SK-N-SH (cell line): Measurements from ENCODE around the gene SNX32. TPM values are rescaled to one million over a fixed set of nuclear protein-coding genes. Genes with fewer than 3 reads are reported as not detected.

Experiments used
- CTCF ChIA-PET: fragments of 300-600, 350-600 bp; formaldehyde crosslinking; extraction: SDS; loops from one replicate; lab custom pipeline; 2021; lab: Yijun Ruan, JAX
- POLR2A ChIA-PET: fragments of 350-600 bp; sonication (Branson Sonifier 250); formaldehyde crosslinking; extraction: SDS; loops from one replicate; lab custom pipeline; 2020; ENCODE audit warnings: antibody characterized with exemption, inconsistent platforms; lab: Yijun Ruan, JAX
- DNase-seq: peaks from one replicate; pipeline ENCODE4 v3.0.0; 2012
- H2AFZ ChIP-seq: fragments of 200-600 bp; sonication (generic); 2 replicates; pipeline ENCODE4 v1.8.1; 2016; ENCODE audit warnings: antibody characterized with exemption, mild to moderate bottlenecking, low read depth
- H3F3A ChIP-seq: fragments of 200-600 bp; sonication (generic); replicated peaks from 2 replicates; pipeline ENCODE3; 2016; ENCODE audit warnings: antibody characterized with exemption, mild to moderate bottlenecking; ENCODE audit not compliant: insufficient read depth
- H3K27ac ChIP-seq, 2 experiments: fragments of 200-500 bp in 1 of 2; fragments of 200-600 bp in 1 of 2; sonication (Bioruptor generic) in 1 of 2; sonication (generic), shearing (Covaris generic) in 1 of 2; 2 replicates each; pipeline versions ENCODE4 v1.5.1 to v1.6.1; 2014 to 2016; ENCODE audit warnings: low read depth in 2 of 2, inconsistent platforms in 1 of 2, low read length in 1 of 2, mild to moderate bottlenecking in 1 of 2, mixed read lengths in 1 of 2
- H3K27me3 ChIP-seq: fragments of 200-600 bp; sonication (generic), shearing (Covaris generic); 2 replicates; pipeline ENCODE4 v1.6.1; 2016; ENCODE audit warnings: mixed run types; ENCODE audit not compliant: insufficient read depth
- H3K36me3 ChIP-seq, 2 experiments: fragments of 200-500 bp in 1 of 2; fragments of 200-600 bp in 1 of 2; sonication (Bioruptor generic) in 1 of 2; sonication (generic) in 1 of 2; replicated peaks in 1 of 2; 2 replicates each; pipeline versions ENCODE3 to v1.5.1; 2014 to 2016; ENCODE audit warnings: low read length in 1 of 2, mild to moderate bottlenecking in 1 of 2; ENCODE audit not compliant: insufficient read depth in 2 of 2, control insufficient read depth in 1 of 2
- H3K4me1 ChIP-seq, 2 experiments: fragments of 200-500 bp in 1 of 2; fragments of 200-600 bp in 1 of 2; sonication (Bioruptor generic) in 1 of 2; sonication (generic), shearing (Covaris generic) in 1 of 2; 2 replicates each; pipeline versions ENCODE4 v1.5.1 to v1.6.1; 2014 to 2016; ENCODE audit warnings: low read depth in 1 of 2, low read length in 1 of 2, mixed run types in 1 of 2; ENCODE audit not compliant: insufficient read depth in 2 of 2, control insufficient read depth in 1 of 2
- H3K4me2 ChIP-seq: fragments of 200-600 bp; sonication (generic), shearing (Covaris generic); 2 replicates; pipeline ENCODE4 v1.6.1; 2017; ENCODE audit warnings: mixed run types
- H3K4me3 ChIP-seq, 2 experiments: fragments of 200-500 bp in 1 of 2; fragments of 200-600 bp in 1 of 2; sonication (Bioruptor generic) in 1 of 2; sonication (generic), shearing (Covaris generic) in 1 of 2; 2 replicates each; pipeline versions ENCODE4 v1.5.1 to v1.8.1; 2014 to 2016; ENCODE audit warnings: low read depth in 2 of 2, inconsistent platforms in 1 of 2, low read length in 1 of 2, mild to moderate bottlenecking in 1 of 2, mixed read lengths in 1 of 2, moderate library complexity in 1 of 2
- H3K79me2 ChIP-seq: fragments of 200-600 bp; sonication (generic); 2 replicates; pipeline ENCODE4 v1.8.1; 2017; ENCODE audit warnings: mild to moderate bottlenecking; ENCODE audit not compliant: insufficient read depth
- H3K9ac ChIP-seq: fragments of 200-600 bp; sonication (generic); 2 replicates; pipeline ENCODE4 v1.6.1; 2017; ENCODE audit warnings: mixed run types
- H3K9me2 ChIP-seq: fragments of 200-600 bp; sonication (generic); 2 replicates; pipeline ENCODE4 v1.6.1; 2017; ENCODE audit warnings: mixed run types
- H3K9me3 ChIP-seq: fragments of 200-600 bp; sonication (generic); 2 replicates; pipeline ENCODE4 v1.6.1; 2017; ENCODE audit warnings: mixed run types, mild to moderate bottlenecking, moderate library complexity
- H4K20me1 ChIP-seq: fragments of 200-600 bp; sonication (generic); 2 replicates; pipeline ENCODE4 v1.6.1; 2017; ENCODE audit warnings: mild to moderate bottlenecking, mixed run types; ENCODE audit not compliant: insufficient read depth
- CHD2 ChIP-seq: fragments of 150-350 bp; IDR thresholded peaks from 2 replicates; pipeline ENCODE4 v1.6.1; 2018; ENCODE audit warnings: low read length; ENCODE audit not compliant: partially characterized antibody
- EZH2phosphoT487 ChIP-seq: fragments of 200-600 bp; sonication (generic); IDR thresholded peaks from 2 replicates; pipeline ENCODE4 v1.6.1; 2017; ENCODE audit warnings: low read depth, mixed run types, mild to moderate bottlenecking, antibody characterized with exemption, moderate library complexity, borderline replicate concordance
- FOSL2 ChIP-seq: IDR thresholded peaks from 2 replicates; pipeline ENCODE4 v1.4.0; 2012; ENCODE audit warnings: low read depth, mild to moderate bottlenecking, moderate library complexity, borderline replicate concordance
- FOXJ3 ChIP-seq: sonication (generic); formaldehyde crosslinking; IDR thresholded peaks from 2 replicates; pipeline ENCODE4 v1.5.1; 2020; ENCODE audit warnings: mild to moderate bottlenecking, missing genetic modification reagents
- FOXM1 ChIP-seq: IDR thresholded peaks from 2 replicates; pipeline ENCODE4 v1.4.0; 2012; ENCODE audit warnings: low read depth, mild to moderate bottlenecking
- GABPA ChIP-seq: IDR thresholded peaks from 2 replicates; pipeline ENCODE4 v1.4.0; 2012; ENCODE audit warnings: low read depth, mild to moderate bottlenecking
- IRF3 ChIP-seq: fragments of 150-350 bp; IDR thresholded peaks from 2 replicates; pipeline ENCODE4 v1.6.1; 2016; ENCODE audit warnings: mild to moderate bottlenecking, low read depth, low read length
- NRF1 ChIP-seq: IDR thresholded peaks from 2 replicates; pipeline ENCODE4 v1.6.1; 2012; ENCODE audit warnings: low read depth, mild to moderate bottlenecking, low read length
- RAD21 ChIP-seq: IDR thresholded peaks from 2 replicates; pipeline ENCODE4 v1.6.1; 2012; ENCODE audit warnings: mild to moderate bottlenecking, low read length
- RXRA ChIP-seq: IDR thresholded peaks from 2 replicates; pipeline ENCODE4 v1.4.0; 2012; ENCODE audit warnings: low read depth, mild to moderate bottlenecking, borderline replicate concordance
- SIN3A ChIP-seq: IDR thresholded peaks from 2 replicates; pipeline ENCODE4 v1.6.1; 2012; ENCODE audit warnings: low read depth, mild to moderate bottlenecking, low read length, moderate library complexity, borderline replicate concordance
- TAF1 ChIP-seq: IDR thresholded peaks from 2 replicates; pipeline ENCODE4 v1.6.1; 2012; ENCODE audit warnings: low read depth, mild to moderate bottlenecking, low read length, moderate library complexity, borderline replicate concordance
- TCF12 ChIP-seq: IDR thresholded peaks from 2 replicates; pipeline ENCODE4 v1.4.0; 2012
- USF1 ChIP-seq: IDR thresholded peaks from 2 replicates; pipeline ENCODE4 v1.4.0; 2012; ENCODE audit warnings: low read depth, borderline replicate concordance
- WGBS: methylation state at CpG from one replicate; pipeline ENCODE4 v1.1.6; 2017; ENCODE audit warnings: low lambda C conversion rate; 5-methylcytosine and 5-hydroxymethylcytosine counted together
- polyA plus RNA-seq, 3 experiments: library from polyadenylated mRNA; depleted of rRNA; stranded (reverse); fragments of >200 nt; gene quantifications; 2 replicates each; pipeline ENCODE4 v1.2.3, GENCODE V29; 2012
- TF ChIP-seq, protein P1 (sequence below): IDR thresholded peaks from 2 replicates; pipeline ENCODE4 v1.6.1; 2012; ENCODE audit warnings: mild to moderate bottlenecking, low read depth, low read length, moderate library complexity
- TF ChIP-seq, protein P2 (sequence below): IDR thresholded peaks from 2 replicates; pipeline ENCODE4 v1.4.0; 2012; ENCODE audit warnings: low read depth, borderline replicate concordance
- TF ChIP-seq, protein P3 (sequence below): IDR thresholded peaks from 2 replicates; pipeline ENCODE4 v1.4.0; 2012; ENCODE audit warnings: low read depth
- TF ChIP-seq, protein P4 (sequence below): IDR thresholded peaks from 2 replicates; pipeline ENCODE4; 2012

Gene SNX32
- polyA plus RNA-seq, 1 of the 3 experiments (the other 2 are of a cell fraction) = 1.0 TPM

- Histone ChIP-seq H3K27ac (no peak overlapping the region), H2AFZ (no peak overlapping the region), H4K20me1 (no peaks in the 10 kb centered on the region), H3K9me3 (no peaks in the 10 kb centered on the region), H3K4me1 (peaks cover 0 to 3% of the 10 kb centered on the region in 2 experiments; a peak in 1 of 4 replicates), H3K27me3 (no peaks in the 10 kb centered on the region), H3K9me2 (no peaks in the 10 kb centered on the region), H3K4me2 (no peak overlapping the region), H3K9ac (no peak overlapping the region), H3K4me3 (no peak overlapping the region), H3K79me2 (no peaks in the 10 kb centered on the region), H3F3A (no peaks in the 10 kb centered on the region), H3K36me3 (no peaks in the 10 kb centered on the region)
- CTCF ChIA-PET = interaction anchor here (0.6 to 13.8 kb wide), 5 partner anchors 25 to 285 kb away, joined by 3 to 111 read pairs (median 35); partner anchors contain the start of genes KAT5 and OVOL1
- POLR2A ChIA-PET = interaction anchor here (0.7 kb wide), 1 partner anchor 98 kb away, joined by 3 read pairs; no protein-coding TSS in a partner anchor
- no peak for DNase-seq
- TF ChIP-seq RAD21 (no peak), USF1 (no peak), EZH2phosphoT487 (no peak), TCF12 (no peak), FOSL2 (no peak), SIN3A (no peak), RXRA (no peak), FOXJ3 (CRISPR knock-in tag) (no peak), CHD2 (no peak), TAF1 (no peak), NRF1 (no peak), FOXM1 (no peak), GABPA (no peak), IRF3 (no peak)
- TF ChIP-seq, protein P1, sequence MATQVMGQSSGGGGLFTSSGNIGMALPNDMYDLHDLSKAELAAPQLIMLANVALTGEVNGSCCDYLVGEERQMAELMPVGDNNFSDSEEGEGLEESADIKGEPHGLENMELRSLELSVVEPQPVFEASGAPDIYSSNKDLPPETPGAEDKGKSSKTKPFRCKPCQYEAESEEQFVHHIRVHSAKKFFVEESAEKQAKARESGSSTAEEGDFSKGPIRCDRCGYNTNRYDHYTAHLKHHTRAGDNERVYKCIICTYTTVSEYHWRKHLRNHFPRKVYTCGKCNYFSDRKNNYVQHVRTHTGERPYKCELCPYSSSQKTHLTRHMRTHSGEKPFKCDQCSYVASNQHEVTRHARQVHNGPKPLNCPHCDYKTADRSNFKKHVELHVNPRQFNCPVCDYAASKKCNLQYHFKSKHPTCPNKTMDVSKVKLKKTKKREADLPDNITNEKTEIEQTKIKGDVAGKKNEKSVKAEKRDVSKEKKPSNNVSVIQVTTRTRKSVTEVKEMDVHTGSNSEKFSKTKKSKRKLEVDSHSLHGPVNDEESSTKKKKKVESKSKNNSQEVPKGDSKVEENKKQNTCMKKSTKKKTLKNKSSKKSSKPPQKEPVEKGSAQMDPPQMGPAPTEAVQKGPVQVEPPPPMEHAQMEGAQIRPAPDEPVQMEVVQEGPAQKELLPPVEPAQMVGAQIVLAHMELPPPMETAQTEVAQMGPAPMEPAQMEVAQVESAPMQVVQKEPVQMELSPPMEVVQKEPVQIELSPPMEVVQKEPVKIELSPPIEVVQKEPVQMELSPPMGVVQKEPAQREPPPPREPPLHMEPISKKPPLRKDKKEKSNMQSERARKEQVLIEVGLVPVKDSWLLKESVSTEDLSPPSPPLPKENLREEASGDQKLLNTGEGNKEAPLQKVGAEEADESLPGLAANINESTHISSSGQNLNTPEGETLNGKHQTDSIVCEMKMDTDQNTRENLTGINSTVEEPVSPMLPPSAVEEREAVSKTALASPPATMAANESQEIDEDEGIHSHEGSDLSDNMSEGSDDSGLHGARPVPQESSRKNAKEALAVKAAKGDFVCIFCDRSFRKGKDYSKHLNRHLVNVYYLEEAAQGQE = no peak
- TF ChIP-seq, protein P2, sequence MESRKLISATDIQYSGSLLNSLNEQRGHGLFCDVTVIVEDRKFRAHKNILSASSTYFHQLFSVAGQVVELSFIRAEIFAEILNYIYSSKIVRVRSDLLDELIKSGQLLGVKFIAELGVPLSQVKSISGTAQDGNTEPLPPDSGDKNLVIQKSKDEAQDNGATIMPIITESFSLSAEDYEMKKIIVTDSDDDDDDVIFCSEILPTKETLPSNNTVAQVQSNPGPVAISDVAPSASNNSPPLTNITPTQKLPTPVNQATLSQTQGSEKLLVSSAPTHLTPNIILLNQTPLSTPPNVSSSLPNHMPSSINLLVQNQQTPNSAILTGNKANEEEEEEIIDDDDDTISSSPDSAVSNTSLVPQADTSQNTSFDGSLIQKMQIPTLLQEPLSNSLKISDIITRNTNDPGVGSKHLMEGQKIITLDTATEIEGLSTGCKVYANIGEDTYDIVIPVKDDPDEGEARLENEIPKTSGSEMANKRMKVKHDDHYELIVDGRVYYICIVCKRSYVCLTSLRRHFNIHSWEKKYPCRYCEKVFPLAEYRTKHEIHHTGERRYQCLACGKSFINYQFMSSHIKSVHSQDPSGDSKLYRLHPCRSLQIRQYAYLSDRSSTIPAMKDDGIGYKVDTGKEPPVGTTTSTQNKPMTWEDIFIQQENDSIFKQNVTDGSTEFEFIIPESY = no peak
- TF ChIP-seq, protein P3, sequence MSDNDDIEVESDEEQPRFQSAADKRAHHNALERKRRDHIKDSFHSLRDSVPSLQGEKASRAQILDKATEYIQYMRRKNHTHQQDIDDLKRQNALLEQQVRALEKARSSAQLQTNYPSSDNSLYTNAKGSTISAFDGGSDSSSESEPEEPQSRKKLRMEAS = no peak
- TF ChIP-seq, protein P4, sequence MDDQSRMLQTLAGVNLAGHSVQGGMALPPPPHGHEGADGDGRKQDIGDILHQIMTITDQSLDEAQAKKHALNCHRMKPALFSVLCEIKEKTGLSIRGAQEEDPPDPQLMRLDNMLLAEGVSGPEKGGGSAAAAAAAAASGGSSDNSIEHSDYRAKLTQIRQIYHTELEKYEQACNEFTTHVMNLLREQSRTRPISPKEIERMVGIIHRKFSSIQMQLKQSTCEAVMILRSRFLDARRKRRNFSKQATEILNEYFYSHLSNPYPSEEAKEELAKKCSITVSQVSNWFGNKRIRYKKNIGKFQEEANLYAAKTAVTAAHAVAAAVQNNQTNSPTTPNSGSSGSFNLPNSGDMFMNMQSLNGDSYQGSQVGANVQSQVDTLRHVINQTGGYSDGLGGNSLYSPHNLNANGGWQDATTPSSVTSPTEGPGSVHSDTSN = no peak
- 91% methylated on average over 16 of the region's 16 CpGs for WGBS
These were observed 18.7 kb upstream of the SNX32 start for GRCh38 chr11:65814986-65815565.
